ENCODE results near the gene FLT1. TPM values are rescaled to one million over a fixed set of nuclear protein-coding genes. Genes with fewer than 3 reads are reported as not detected.

Gene FLT1
- total and polyA plus RNA-seq, 7 donors, result 9.0 to 38.6 (median 15.6) TPM

DNA sequence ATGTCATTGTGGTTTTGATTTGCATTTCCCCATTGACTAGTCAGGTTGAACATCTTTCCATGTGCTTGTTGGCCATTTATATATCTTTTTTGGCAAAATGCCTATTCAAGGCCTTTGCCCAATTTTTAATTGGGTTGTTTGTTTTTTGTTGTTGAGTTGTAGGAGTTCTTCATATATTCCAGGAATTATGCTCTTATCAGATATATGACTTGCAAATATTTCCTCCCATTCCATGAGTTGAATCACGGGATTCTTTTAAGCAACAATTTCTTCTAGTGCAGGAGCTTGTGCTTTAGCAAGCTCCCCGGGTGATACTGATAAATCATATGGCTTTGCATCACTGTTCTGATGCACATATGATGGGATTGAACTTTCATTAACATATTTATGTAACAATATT lies 47.0 kb upstream of the FLT1 start:
- DNase-seq (no peak), ATAC-seq (no peak)
- TF ChIP-seq, protein P1, sequence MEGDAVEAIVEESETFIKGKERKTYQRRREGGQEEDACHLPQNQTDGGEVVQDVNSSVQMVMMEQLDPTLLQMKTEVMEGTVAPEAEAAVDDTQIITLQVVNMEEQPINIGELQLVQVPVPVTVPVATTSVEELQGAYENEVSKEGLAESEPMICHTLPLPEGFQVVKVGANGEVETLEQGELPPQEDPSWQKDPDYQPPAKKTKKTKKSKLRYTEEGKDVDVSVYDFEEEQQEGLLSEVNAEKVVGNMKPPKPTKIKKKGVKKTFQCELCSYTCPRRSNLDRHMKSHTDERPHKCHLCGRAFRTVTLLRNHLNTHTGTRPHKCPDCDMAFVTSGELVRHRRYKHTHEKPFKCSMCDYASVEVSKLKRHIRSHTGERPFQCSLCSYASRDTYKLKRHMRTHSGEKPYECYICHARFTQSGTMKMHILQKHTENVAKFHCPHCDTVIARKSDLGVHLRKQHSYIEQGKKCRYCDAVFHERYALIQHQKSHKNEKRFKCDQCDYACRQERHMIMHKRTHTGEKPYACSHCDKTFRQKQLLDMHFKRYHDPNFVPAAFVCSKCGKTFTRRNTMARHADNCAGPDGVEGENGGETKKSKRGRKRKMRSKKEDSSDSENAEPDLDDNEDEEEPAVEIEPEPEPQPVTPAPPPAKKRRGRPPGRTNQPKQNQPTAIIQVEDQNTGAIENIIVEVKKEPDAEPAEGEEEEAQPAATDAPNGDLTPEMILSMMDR (IDR thresholded peaks at IDR 0.05), result no peak
- Histone ChIP-seq H3K4me1 (no peaks in the 10 kb centered on the region), H3K27me3 (ENCODE audit: insufficient read depth in 3 of 3, low read length in 2 of 3) (peaks cover 0 to 2% (median 0%) of the 10 kb centered on the region in 3 donors), H3K4me3 (no peak overlapping the region), H3K36me3 (ENCODE audit: insufficient read depth in 1 of 2, low read depth in 1 of 2) (no peaks in the 10 kb centered on the region), H3K27ac (no peak overlapping the region), H3K9me3 (no peaks in the 10 kb centered on the region)
- intact Hi-C loops (cut with DNase I), result no loop called here
- 80 to 85% (median 82%) methylated on average over 2 of the region's 2 CpGs for WGBS, 3 donors

DNA sequence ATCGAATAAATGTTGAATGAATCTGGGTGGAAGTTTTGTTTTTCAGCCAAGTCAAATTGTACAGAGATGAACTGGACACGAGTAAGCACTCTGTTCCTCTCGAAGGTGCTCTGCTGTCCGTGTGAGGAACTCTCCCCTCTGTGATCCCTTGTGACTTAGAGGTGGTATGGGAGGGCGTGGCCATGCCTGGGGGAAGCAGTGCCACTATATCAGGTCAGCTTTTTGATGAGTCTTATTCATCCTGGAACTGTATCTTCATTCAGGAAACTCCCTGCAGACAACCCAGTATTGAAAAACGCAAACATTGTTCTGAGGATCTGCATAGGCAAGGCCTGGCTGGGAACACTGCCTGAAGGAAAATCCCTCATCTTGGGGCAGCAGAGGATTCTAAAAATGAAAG lies 45.7 kb upstream of the FLT1 start:
- no peaks in the 10 kb centered on the region for H3K4me1 ChIP-seq
- peaks cover 0 to 3% (median 2%) of the 10 kb centered on the region in 3 donors for H3K27me3 ChIP-seq (ENCODE audit: insufficient read depth in 3 of 3, low read length in 2 of 3)
- intact Hi-C loops (cut with DNase I), result no loop called here
- no peak for DNase-seq
- H3K4me3 ChIP-seq, result no peak overlapping the region
- no peaks in the 10 kb centered on the region for H3K9me3 ChIP-seq
- TF ChIP-seq, protein P1 (IDR thresholded peaks at IDR 0.05), result no peak
- ATAC-seq, result no peak
- no peak overlapping the region for H3K27ac ChIP-seq
- WGBS, 3 donors, result 53 to 59% (median 57%) methylated on average over 6 of the region's 6 CpGs
- H3K36me3 ChIP-seq (ENCODE audit: insufficient read depth in 1 of 2, low read depth in 1 of 2), result no peaks in the 10 kb centered on the region

DNA sequence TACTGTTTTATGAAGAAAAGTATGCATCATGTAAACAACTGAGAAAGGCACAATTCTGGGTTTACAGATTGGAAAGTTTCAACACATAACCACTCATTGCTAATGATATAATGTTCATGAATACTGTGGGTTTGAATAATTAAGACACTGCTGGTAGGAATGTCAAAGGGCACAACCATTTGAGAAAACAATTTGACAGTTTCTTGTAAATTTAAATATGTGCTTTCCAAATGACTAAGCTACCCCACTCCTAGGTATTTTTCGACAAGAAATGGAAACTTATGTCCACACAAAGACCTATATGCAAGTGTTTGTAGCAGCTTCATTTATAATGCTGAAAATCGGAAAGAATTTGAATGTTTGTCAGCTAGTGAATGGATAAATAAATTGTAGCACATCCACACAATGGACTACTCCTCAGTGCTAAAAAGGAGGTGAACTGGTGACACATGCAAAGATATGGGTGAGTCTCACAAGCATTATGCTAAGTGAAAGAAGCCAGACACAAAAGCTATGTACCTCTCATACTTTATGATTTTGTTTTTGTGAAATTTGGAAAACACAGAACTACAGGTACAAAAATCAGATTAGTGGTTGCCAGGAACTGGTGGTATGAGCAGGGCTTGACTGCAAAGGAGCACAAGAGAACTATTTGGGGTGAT lies 44.8 kb upstream of the FLT1 start:
- Histone ChIP-seq H3K27me3 (ENCODE audit: insufficient read depth in 3 of 3, low read length in 2 of 3) (peaks cover 0 to 6% (median 2%) of the 10 kb centered on the region in 3 donors), H3K4me1 (no peaks in the 10 kb centered on the region), H3K9me3 (no peaks in the 10 kb centered on the region), H3K36me3 (ENCODE audit: insufficient read depth in 1 of 2, low read depth in 1 of 2) (no peaks in the 10 kb centered on the region), H3K27ac (no peak overlapping the region), H3K4me3 (no peak overlapping the region)
- TF ChIP-seq, protein P1 (IDR thresholded peaks at IDR 0.05), result no peak
- ATAC-seq (no peak), DNase-seq (no peak)
- intact Hi-C loops (cut with DNase I), result loop anchor here in 1 of 2 donors (10.0 kb wide), 1 partner anchor 95 kb away; no protein-coding TSS in a partner anchor
- WGBS, 3 donors, result 84 to 90% (median 87%) methylated on average over 2 of the region's 2 CpGs

DNA sequence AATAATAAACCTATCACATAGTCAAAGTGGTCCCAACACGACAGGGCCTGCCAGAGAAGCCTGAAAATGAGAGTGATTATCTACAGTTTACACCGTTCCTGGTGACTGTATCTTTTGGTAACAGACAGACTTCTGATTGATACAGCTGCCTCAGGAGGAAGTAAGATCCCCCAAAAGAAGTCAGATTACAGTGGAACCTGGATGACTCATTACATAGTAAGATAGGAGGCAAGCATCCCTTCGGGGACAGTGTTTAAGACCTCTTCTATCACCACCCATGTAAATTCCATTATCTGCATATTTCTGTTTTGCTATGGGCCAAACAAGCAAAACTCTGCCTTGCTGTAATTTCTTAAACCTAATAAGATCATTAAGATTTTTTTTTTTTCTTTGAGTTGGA lies 44.0 kb upstream of the FLT1 start:
- 76 to 86% (median 86%) methylated on average over 3 of the region's 3 CpGs for WGBS, 3 donors
- H3K4me1 ChIP-seq, result no peaks in the 10 kb centered on the region
- TF ChIP-seq, protein P1 (IDR thresholded peaks at IDR 0.05), result no peak
- no peak for DNase-seq
- no peak for ATAC-seq
- no peaks in the 10 kb centered on the region for H3K9me3 ChIP-seq
- H3K27me3 ChIP-seq (ENCODE audit: insufficient read depth in 3 of 3, low read length in 2 of 3), result peaks cover 0 to 11% (median 2%) of the 10 kb centered on the region in 3 donors
- intact Hi-C loops (cut with DNase I), result loop anchor here in 1 of 2 donors (10.0 kb wide), 1 partner anchor 96 kb away; no protein-coding TSS in a partner anchor
- H3K36me3 ChIP-seq (ENCODE audit: insufficient read depth in 1 of 2, low read depth in 1 of 2), result no peaks in the 10 kb centered on the region
- no peak overlapping the region for H3K4me3 ChIP-seq
- no peak overlapping the region for H3K27ac ChIP-seq

All from psoas muscle (tissue), 8 donors.